Epithelial cell of proximal tubule (primary cell): ENCODE measurements around the gene ATP11A. TPM values are rescaled to one million over a fixed set of nuclear protein-coding genes. Genes with fewer than 3 reads are reported as not detected.

Source experiments
- DNase-seq: peaks from one replicate; pipeline ENCODE4 v3.0.0-alpha.2; 2011; ENCODE audit warnings: low read depth
- H3K4me3 ChIP-seq: 2 replicates; pipeline ENCODE4 v1.5.1; 2011; ENCODE audit warnings: low read depth, mild to moderate bottlenecking, low read length
- total RNA-seq: library from RNA; depleted of rRNA; stranded (reverse); fragments of >200 nt; gene quantifications from 2 replicates; pipeline ENCODE4 v1.2.3, GENCODE V29; 2015
- TF ChIP-seq, protein P1 (sequence below): conservative IDR thresholded peaks from 2 replicates; pipeline ENCODE4 v1.5.1; 2012; ENCODE audit warnings: low read depth, mild to moderate bottlenecking, low read length

ATP11A gene
- total RNA-seq, 1 donor from 2014 or later, result 27.2 TPM

GRCh38 chr13:112773601-112774447, 84.0 kb downstream of the ATP11A start:
- TF ChIP-seq, protein P1, sequence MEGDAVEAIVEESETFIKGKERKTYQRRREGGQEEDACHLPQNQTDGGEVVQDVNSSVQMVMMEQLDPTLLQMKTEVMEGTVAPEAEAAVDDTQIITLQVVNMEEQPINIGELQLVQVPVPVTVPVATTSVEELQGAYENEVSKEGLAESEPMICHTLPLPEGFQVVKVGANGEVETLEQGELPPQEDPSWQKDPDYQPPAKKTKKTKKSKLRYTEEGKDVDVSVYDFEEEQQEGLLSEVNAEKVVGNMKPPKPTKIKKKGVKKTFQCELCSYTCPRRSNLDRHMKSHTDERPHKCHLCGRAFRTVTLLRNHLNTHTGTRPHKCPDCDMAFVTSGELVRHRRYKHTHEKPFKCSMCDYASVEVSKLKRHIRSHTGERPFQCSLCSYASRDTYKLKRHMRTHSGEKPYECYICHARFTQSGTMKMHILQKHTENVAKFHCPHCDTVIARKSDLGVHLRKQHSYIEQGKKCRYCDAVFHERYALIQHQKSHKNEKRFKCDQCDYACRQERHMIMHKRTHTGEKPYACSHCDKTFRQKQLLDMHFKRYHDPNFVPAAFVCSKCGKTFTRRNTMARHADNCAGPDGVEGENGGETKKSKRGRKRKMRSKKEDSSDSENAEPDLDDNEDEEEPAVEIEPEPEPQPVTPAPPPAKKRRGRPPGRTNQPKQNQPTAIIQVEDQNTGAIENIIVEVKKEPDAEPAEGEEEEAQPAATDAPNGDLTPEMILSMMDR, result no peak
- DNase-seq, result no peak
- no peak overlapping the region for H3K4me3 ChIP-seq

- no peak overlapping the region for H3K4me3 ChIP-seq
- no peak for DNase-seq
- TF ChIP-seq, protein P1, result no peak
Measured at GRCh38 chr13:112774448-112774792, 84.6 kb downstream of the ATP11A start.

- H3K4me3 ChIP-seq, result no peak overlapping the region
- TF ChIP-seq, protein P1, result no peak
Measured at GRCh38 chr13:112774829-112775565, 85.2 kb downstream of the ATP11A start.

DNA sequence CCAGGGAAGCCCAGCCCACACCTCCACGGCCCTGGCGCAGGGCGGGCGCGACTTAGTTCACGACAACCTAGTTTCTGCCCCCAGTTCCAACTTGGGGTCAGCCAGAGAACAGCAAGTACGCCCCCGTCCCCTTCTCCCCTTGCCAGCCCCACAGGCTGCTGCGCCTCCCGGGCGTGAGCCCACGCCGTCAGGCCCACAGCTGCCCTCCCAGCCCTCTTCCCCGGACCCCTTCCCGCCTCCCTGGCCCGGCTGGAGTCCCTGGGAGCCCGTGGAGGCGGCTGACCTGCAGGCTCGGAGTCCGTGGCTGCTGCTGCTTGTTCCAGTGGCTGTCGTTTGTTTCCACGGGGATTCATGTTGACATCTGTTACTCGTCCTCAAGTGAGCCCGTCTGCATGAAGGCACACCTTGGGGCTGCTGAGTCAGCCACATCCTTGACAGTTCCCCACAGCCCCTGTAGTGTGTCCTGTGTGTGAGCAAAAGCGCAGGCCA, 86.0 kb downstream of the ATP11A start:
- no peak for DNase-seq
- TF ChIP-seq, protein P1, result no peak
- no peak overlapping the region for H3K4me3 ChIP-seq

More at GRCh38 chr13:112774829-112775565, 85.2 kb downstream of the ATP11A start:
- DNase-seq, result no peak

DNA sequence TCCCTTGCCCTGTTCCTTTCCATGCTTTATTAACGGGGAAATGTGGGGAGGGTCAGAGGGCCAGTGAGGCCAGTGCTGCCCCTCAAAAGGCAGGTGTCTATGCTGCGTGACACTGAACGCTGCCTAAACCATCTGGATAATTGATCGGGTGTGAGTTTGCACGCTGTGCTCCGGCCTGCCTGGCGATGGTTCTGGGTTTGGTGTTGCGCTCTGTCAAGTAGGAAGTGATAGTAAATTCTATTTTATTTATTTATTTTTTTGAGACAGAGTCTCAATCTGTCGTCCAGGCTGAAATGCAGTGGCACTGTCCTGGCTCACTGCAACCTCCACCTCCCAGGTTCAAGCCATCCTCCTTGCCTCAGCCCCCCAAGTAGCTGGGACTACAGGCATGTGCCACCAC, 86.5 kb downstream of the ATP11A start:
- TF ChIP-seq, protein P1, result no peak
- no peak for DNase-seq
- H3K4me3 ChIP-seq, result no peak overlapping the region

- no peak overlapping the region for H3K4me3 ChIP-seq
- no peak for DNase-seq
- TF ChIP-seq, protein P1, result no peak
Measured at GRCh38 chr13:112776971-112777370, 87.1 kb downstream of the ATP11A start.
